WTC11 (cell line): ENCODE results near the gene KLHL14. TPM values are rescaled to one million over a fixed set of nuclear protein-coding genes. Genes with fewer than 3 reads are reported as not detected.

Source experiments
- ATAC-seq: fragments of 200-7000 bp; cut with Tn5 transposase; 2 replicates; pipeline ENCODE4 v1.10.0; 2021; ENCODE audit warnings: mild to moderate bottlenecking, moderate library complexity
- CTCF ChIA-PET: fragments of 300-600 bp; sonication (Branson Sonifier 250); formaldehyde crosslinking; loops from one replicate; lab custom pipeline; 2021; ENCODE audit warnings: antibody characterized with exemption; lab: Charles Lee
- POLR2A ChIA-PET: fragments of 350-600 bp; sonication (Branson Sonifier 250); formaldehyde crosslinking; loops from one replicate; lab custom pipeline; 2021; ENCODE audit warnings: antibody characterized with exemption; lab: Charles Lee
- DNase-seq: peaks from one replicate; pipeline ENCODE4 v3.0.0; 2021; ENCODE audit warnings: low spot score
- H3K27ac Mint-ChIP-seq: 2 replicates; pipeline ENCODE4 v1.8.0; 2021; ENCODE audit warnings: mixed read lengths
- H3K27me3 Mint-ChIP-seq: 2 replicates; pipeline ENCODE4 v1.8.0; 2021; ENCODE audit warnings: low read depth, mild to moderate bottlenecking, moderate library complexity, mixed read lengths
- H3K36me3 Mint-ChIP-seq: 2 replicates; pipeline ENCODE4 v1.8.0; 2021; ENCODE audit warnings: mixed read lengths
- H3K4me1 Mint-ChIP-seq: 2 replicates; pipeline ENCODE4 v1.8.0; 2022; ENCODE audit warnings: mixed read lengths
- H3K4me3 Mint-ChIP-seq: 2 replicates; pipeline ENCODE4 v1.8.0; 2021; ENCODE audit warnings: mild to moderate bottlenecking, moderate library complexity, mixed read lengths
- H3K9me3 Mint-ChIP-seq: 2 replicates; pipeline ENCODE4 v1.8.0; 2021; ENCODE audit warnings: mixed read lengths
- ATF1 ChIP-seq: sonication (generic); formaldehyde crosslinking; IDR thresholded peaks from 2 replicates; pipeline ENCODE4 v1.8.1; 2023; ENCODE audit warnings: mild to moderate bottlenecking, moderate library complexity, missing genetic modification reagents
- CBFB ChIP-seq: sonication (generic); formaldehyde crosslinking; IDR thresholded peaks from 2 replicates; pipeline ENCODE4 v1.8.1; 2022; ENCODE audit warnings: mild to moderate bottlenecking, low read depth, missing genetic modification reagents
- CREB1 ChIP-seq: sonication (generic); formaldehyde crosslinking; IDR thresholded peaks from 2 replicates; pipeline ENCODE4 v1.8.0; 2023; ENCODE audit warnings: mild to moderate bottlenecking, missing genetic modification reagents
- CTCF ChIP-seq: fragments of 200-600 bp; IDR thresholded peaks from 2 replicates; pipeline ENCODE4 v1.8.0; 2022; ENCODE audit warnings: antibody characterized with exemption
- ELF4 ChIP-seq: sonication (generic); formaldehyde crosslinking; IDR thresholded peaks from 2 replicates; pipeline ENCODE4 v1.8.1; 2022; ENCODE audit warnings: low read depth, mild to moderate bottlenecking, moderate library complexity, missing genetic modification reagents
- EMX1 ChIP-seq: fragments of 250-450 bp; sonication (Bioruptor Pico); IDR thresholded peaks from 2 replicates; pipeline ENCODE4 v1.8.0; 2021; ENCODE audit warnings: mild to moderate bottlenecking
- ERG ChIP-seq: fragments of 250-450 bp; sonication (Bioruptor Pico); IDR thresholded peaks from 2 replicates; pipeline ENCODE4 v1.8.0; 2021; ENCODE audit warnings: mild to moderate bottlenecking
- JAZF1 ChIP-seq: fragments of 250-450 bp; sonication (Bioruptor Pico); IDR thresholded peaks from 2 replicates; pipeline ENCODE4 v1.9.0; 2021; ENCODE audit warnings: moderate library complexity, mild to moderate bottlenecking, inconsistent platforms
- NFE2L1 ChIP-seq: sonication (generic); formaldehyde crosslinking; IDR thresholded peaks from 2 replicates; pipeline ENCODE4 v1.8.1; 2023; ENCODE audit warnings: missing genetic modification reagents
- NR3C1 ChIP-seq: sonication (generic); formaldehyde crosslinking; conservative IDR thresholded peaks from 2 replicates; pipeline ENCODE4 v1.8.1; 2023; ENCODE audit warnings: low read depth, mild to moderate bottlenecking, missing genetic modification reagents
- OVOL2 ChIP-seq: fragments of 250-450 bp; sonication (Bioruptor Pico); IDR thresholded peaks from 2 replicates; pipeline ENCODE4 v1.9.0; 2021; ENCODE audit warnings: mild to moderate bottlenecking, borderline replicate concordance
- RELA ChIP-seq: sonication (generic); formaldehyde crosslinking; IDR thresholded peaks from 2 replicates; pipeline ENCODE4 v1.8.1; 2022; ENCODE audit warnings: missing genetic modification reagents, mild to moderate bottlenecking, borderline replicate concordance
- STAT6 ChIP-seq: sonication (generic); formaldehyde crosslinking; conservative IDR thresholded peaks from 2 replicates; pipeline ENCODE4 v1.8.1; 2023; ENCODE audit warnings: mild to moderate bottlenecking, low read depth, missing genetic modification reagents, moderate library complexity
- TCF7 ChIP-seq: sonication (generic); formaldehyde crosslinking; IDR thresholded peaks from 2 replicates; pipeline ENCODE4 v1.8.0; 2022; ENCODE audit warnings: mild to moderate bottlenecking, low read depth, missing genetic modification reagents, moderate library complexity
- TP53 ChIP-seq: sonication (generic); formaldehyde crosslinking; IDR thresholded peaks from 2 replicates; pipeline ENCODE4 v1.8.1; 2023; ENCODE audit warnings: mild to moderate bottlenecking, missing genetic modification reagents
- ZNF121 ChIP-seq: sonication (generic); formaldehyde crosslinking; IDR thresholded peaks from 2 replicates; pipeline ENCODE4 v1.8.0; 2023; ENCODE audit warnings: missing genetic modification reagents
- ZNF219 ChIP-seq: sonication (generic); formaldehyde crosslinking; IDR thresholded peaks from 2 replicates; pipeline ENCODE4 v1.8.0; 2023; ENCODE audit warnings: missing genetic modification reagents, mild to moderate bottlenecking, borderline replicate concordance
- ZNF396 ChIP-seq: fragments of 250-450 bp; sonication (Bioruptor Pico); IDR thresholded peaks from 2 replicates; pipeline ENCODE4 v1.8.0; 2021; ENCODE audit warnings: mild to moderate bottlenecking, moderate library complexity, borderline replicate concordance
- ZNF423 ChIP-seq: fragments of 250-450 bp; sonication (Bioruptor Pico); IDR thresholded peaks from 2 replicates; pipeline ENCODE4 v2.1.2; 2022; ENCODE audit warnings: mild to moderate bottlenecking, moderate library complexity
- total RNA-seq: library from RNA; stranded (reverse); gene quantifications from 3 replicates; pipeline ENCODE4 v1.2.3, GENCODE V29; 2021
- TF ChIP-seq, protein P1 (sequence below): sonication (generic); formaldehyde crosslinking; IDR thresholded peaks from 2 replicates; pipeline ENCODE4 v1.8.1; 2023; ENCODE audit warnings: mild to moderate bottlenecking, missing genetic modification reagents
- TF ChIP-seq, protein P2 (sequence below): fragments of 250-450 bp; sonication (Bioruptor Pico); IDR thresholded peaks from 2 replicates; pipeline ENCODE4 v2.1.2; 2022; ENCODE audit warnings: mild to moderate bottlenecking, moderate library complexity
- TF ChIP-seq, protein P3 (sequence below): sonication (generic); formaldehyde crosslinking; IDR thresholded peaks from 2 replicates; pipeline ENCODE4 v1.8.1; 2023; ENCODE audit warnings: mild to moderate bottlenecking, moderate library complexity, missing genetic modification reagents

KLHL14 gene
- total RNA-seq, 1 experiment from 2014 or later = 4.3 TPM

- CTCF ChIA-PET = no interaction called here
These were observed 65.7 kb downstream of the KLHL14 start for GRCh38 chr18:32707147-32707546.

GRCh38 chr18:32701313-32701712 is 71.5 kb downstream of the KLHL14 start:
- H3K4me1 Mint-ChIP-seq = peaks cover 20% of the 10 kb centered on the region
- H3K36me3 Mint-ChIP-seq = no peaks in the 10 kb centered on the region
- no peak for ATAC-seq
- H3K27me3 Mint-ChIP-seq = no peaks in the 10 kb centered on the region
- H3K27ac Mint-ChIP-seq = no peak overlapping the region
- ChIA-PET CTCF (no interaction called here), POLR2A (no interaction called here)
- no peak for DNase-seq
- H3K9me3 Mint-ChIP-seq = no peaks in the 10 kb centered on the region
- H3K4me3 Mint-ChIP-seq = no peak overlapping the region
- TF ChIP-seq RELA (CRISPR knock-in tag) = no peak
- no peak for TF ChIP-seq ZNF121
- no peak for TF ChIP-seq CBFB (CRISPR knock-in tag)
- no peak for TF ChIP-seq CTCF
- no peak for TF ChIP-seq TCF7
- TF ChIP-seq, protein P1, sequence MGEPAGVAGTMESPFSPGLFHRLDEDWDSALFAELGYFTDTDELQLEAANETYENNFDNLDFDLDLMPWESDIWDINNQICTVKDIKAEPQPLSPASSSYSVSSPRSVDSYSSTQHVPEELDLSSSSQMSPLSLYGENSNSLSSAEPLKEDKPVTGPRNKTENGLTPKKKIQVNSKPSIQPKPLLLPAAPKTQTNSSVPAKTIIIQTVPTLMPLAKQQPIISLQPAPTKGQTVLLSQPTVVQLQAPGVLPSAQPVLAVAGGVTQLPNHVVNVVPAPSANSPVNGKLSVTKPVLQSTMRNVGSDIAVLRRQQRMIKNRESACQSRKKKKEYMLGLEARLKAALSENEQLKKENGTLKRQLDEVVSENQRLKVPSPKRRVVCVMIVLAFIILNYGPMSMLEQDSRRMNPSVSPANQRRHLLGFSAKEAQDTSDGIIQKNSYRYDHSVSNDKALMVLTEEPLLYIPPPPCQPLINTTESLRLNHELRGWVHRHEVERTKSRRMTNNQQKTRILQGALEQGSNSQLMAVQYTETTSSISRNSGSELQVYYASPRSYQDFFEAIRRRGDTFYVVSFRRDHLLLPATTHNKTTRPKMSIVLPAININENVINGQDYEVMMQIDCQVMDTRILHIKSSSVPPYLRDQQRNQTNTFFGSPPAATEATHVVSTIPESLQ (CRISPR knock-in tag) = no peak
- no peak for TF ChIP-seq STAT6 (CRISPR knock-in tag)
- TF ChIP-seq ZNF396 (CRISPR knock-in tag) = no peak
- TF ChIP-seq ATF1 (CRISPR knock-in tag) = no peak
- no peak for TF ChIP-seq TP53

More at GRCh38 chr18:32707147-32707546, 65.7 kb downstream of the KLHL14 start:
- H3K4me1 Mint-ChIP-seq = peaks cover 2% of the 10 kb centered on the region
- ATAC-seq (peak; percentile 28; the same call in 1 of the 2 replicates), DNase-seq (no peak)
- POLR2A ChIA-PET = no interaction called here
- no peaks in the 10 kb centered on the region for H3K9me3 Mint-ChIP-seq
- no peaks in the 10 kb centered on the region for H3K36me3 Mint-ChIP-seq
- no peak overlapping the region for H3K4me3 Mint-ChIP-seq
- no peaks in the 10 kb centered on the region for H3K27me3 Mint-ChIP-seq
- H3K27ac Mint-ChIP-seq = no peak overlapping the region
- TF ChIP-seq NFE2L1 (no peak), CREB1 (CRISPR knock-in tag) (no peak), EMX1 (no peak), ZNF219 (CRISPR knock-in tag) (no peak), ELF4 (no peak), ZNF121 (no peak), JAZF1 (CRISPR knock-in tag) (no peak), ZNF423 (CRISPR knock-in tag) (no peak), ERG (CRISPR knock-in tag) (no peak), NR3C1 (no peak), RELA (CRISPR knock-in tag) (no peak), OVOL2 (CRISPR knock-in tag) (no peak)
- TF ChIP-seq, protein P2, sequence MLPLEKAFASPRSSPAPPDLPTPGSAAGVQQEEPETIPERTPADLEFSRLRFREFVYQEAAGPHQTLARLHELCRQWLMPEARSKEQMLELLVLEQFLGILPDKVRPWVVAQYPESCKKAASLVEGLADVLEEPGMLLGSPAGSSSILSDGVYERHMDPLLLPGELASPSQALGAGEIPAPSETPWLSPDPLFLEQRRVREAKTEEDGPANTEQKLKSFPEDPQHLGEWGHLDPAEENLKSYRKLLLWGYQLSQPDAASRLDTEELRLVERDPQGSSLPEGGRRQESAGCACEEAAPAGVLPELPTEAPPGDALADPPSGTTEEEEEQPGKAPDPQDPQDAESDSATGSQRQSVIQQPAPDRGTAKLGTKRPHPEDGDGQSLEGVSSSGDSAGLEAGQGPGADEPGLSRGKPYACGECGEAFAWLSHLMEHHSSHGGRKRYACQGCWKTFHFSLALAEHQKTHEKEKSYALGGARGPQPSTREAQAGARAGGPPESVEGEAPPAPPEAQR (CRISPR knock-in tag) = no peak
- TF ChIP-seq, protein P3, sequence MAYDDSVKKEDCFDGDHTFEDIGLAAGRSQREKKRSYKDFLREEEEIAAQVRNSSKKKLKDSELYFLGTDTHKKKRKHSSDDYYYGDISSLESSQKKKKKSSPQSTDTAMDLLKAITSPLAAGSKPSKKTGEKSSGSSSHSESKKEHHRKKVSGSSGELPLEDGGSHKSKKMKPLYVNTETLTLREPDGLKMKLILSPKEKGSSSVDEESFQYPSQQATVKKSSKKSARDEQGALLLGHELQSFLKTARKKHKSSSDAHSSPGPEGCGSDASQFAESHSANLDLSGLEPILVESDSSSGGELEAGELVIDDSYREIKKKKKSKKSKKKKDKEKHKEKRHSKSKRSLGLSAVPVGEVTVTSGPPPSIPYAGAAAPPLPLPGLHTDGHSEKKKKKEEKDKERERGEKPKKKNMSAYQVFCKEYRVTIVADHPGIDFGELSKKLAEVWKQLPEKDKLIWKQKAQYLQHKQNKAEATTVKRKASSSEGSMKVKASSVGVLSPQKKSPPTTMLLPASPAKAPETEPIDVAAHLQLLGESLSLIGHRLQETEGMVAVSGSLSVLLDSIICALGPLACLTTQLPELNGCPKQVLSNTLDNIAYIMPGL (CRISPR knock-in tag) = no peak
